Neural progenitor cell (in vitro differentiated cells): Measurements from ENCODE around the gene NAPA. TPM values are rescaled to one million over a fixed set of nuclear protein-coding genes. Genes with fewer than 3 reads are reported as not detected.
A peak's percentile ranks its signal among the peaks of the same experiment; 100 is the strongest.

ENCODE experiments used
- DNase-seq: peaks from one replicate; pipeline ENCODE4 v3.0.0-alpha.2; 2016; ENCODE audit warnings: low spot score
- H2AFZ ChIP-seq: fragments of 200-600 bp; sonication (generic); replicated peaks from 2 replicates; pipeline ENCODE4 v1.6.1; 2016; ENCODE audit warnings: antibody characterized with exemption
- H3F3A ChIP-seq: fragments of 200-600 bp; sonication (generic); 2 replicates; pipeline ENCODE4 v1.6.1; 2016; ENCODE audit warnings: antibody characterized with exemption, low read depth
- H3K27ac ChIP-seq: fragments of 200-600 bp; sonication (generic); 2 replicates; pipeline ENCODE4 v1.5.1; 2016; ENCODE audit warnings: mild to moderate bottlenecking
- H3K27me3 ChIP-seq: fragments of 200-600 bp; sonication (generic); 2 replicates; pipeline ENCODE4 v1.6.1; 2016; ENCODE audit warnings: mild to moderate bottlenecking, moderate library complexity
- H3K36me3 ChIP-seq: fragments of 200-600 bp; sonication (generic); 2 replicates; pipeline ENCODE4 v1.5.1; 2016
- H3K4me1 ChIP-seq: fragments of 200-600 bp; sonication (generic); 2 replicates; pipeline ENCODE4 v1.6.1; 2016; ENCODE audit warnings: mixed run types
- H3K4me2 ChIP-seq: fragments of 200-600 bp; sonication (generic); 2 replicates; pipeline ENCODE4 v1.6.1; 2016
- H3K4me3 ChIP-seq: fragments of 200-600 bp; sonication (generic); 2 replicates; pipeline ENCODE4 v1.5.1; 2016
- H3K79me2 ChIP-seq: fragments of 200-600 bp; sonication (generic); 2 replicates; pipeline ENCODE4 v1.6.1; 2016; ENCODE audit warnings: low read depth
- H3K9ac ChIP-seq: fragments of 200-600 bp; sonication (generic); 2 replicates; pipeline ENCODE4 v1.6.1; 2016
- H3K9me3 ChIP-seq: fragments of 200-600 bp; sonication (generic); 2 replicates; pipeline ENCODE4 v1.5.1; 2016; ENCODE audit warnings: low read depth
- H4K20me1 ChIP-seq: fragments of 200-600 bp; sonication (generic); 2 replicates; pipeline ENCODE4 v1.6.1; 2016; ENCODE audit warnings: low read depth
- H3K27ac Mint-ChIP-seq: 3 replicates; pipeline ENCODE4 v1.8.0; 2021; ENCODE audit warnings: mixed read lengths
- H3K27me3 Mint-ChIP-seq: 2 replicates; pipeline ENCODE4 v1.8.0; 2022; ENCODE audit warnings: low read depth, mild to moderate bottlenecking, inconsistent platforms, moderate library complexity, mixed read lengths; ENCODE audit not compliant: insufficient read depth
- H3K36me3 Mint-ChIP-seq: 3 replicates; pipeline ENCODE4 v1.8.0; 2021; ENCODE audit warnings: mixed read lengths
- H3K4me1 Mint-ChIP-seq: 3 replicates; pipeline ENCODE4 v1.8.0; 2021; ENCODE audit warnings: mixed read lengths
- H3K4me3 Mint-ChIP-seq: 3 replicates; pipeline ENCODE4 v1.8.0; 2021; ENCODE audit warnings: mild to moderate bottlenecking, moderate library complexity, mixed read lengths
- H3K9me3 Mint-ChIP-seq: 3 replicates; pipeline ENCODE4 v1.8.0; 2020; ENCODE audit warnings: mixed read lengths
- CTCF ChIP-seq: fragments of 200-600 bp; sonication (generic); IDR thresholded peaks from 2 replicates; pipeline ENCODE4 v1.5.1; 2017; ENCODE audit warnings: antibody characterized with exemption, mild to moderate bottlenecking
- EZH2 ChIP-seq: fragments of 200-600 bp; sonication (generic); IDR thresholded peaks from 2 replicates; pipeline ENCODE4 v1.6.1; 2017; ENCODE audit warnings: antibody characterized with exemption, mild to moderate bottlenecking, moderate library complexity
- EZH2phosphoT487 ChIP-seq: fragments of 200-600 bp; sonication (generic); IDR thresholded peaks from 2 replicates; pipeline ENCODE4 v1.6.1; 2017; ENCODE audit warnings: antibody characterized with exemption
- total RNA-seq: library from RNA; depleted of rRNA; stranded (reverse); fragments of >200 nt; gene quantifications from 2 replicates; pipeline ENCODE4 v1.2.3, GENCODE V29; 2015; ENCODE audit warnings: low replicate concordance

The NAPA gene
- total RNA-seq, 1 donor from 2014 or later, result 30.2 TPM

GRCh38 chr19:47508721-47509120 lies 6.1 kb downstream of the NAPA start:
- H3K4me2 ChIP-seq, result no peak overlapping the region
- no peaks in the 10 kb centered on the region for H3K36me3 Mint-ChIP-seq
- peaks cover 10% of the 10 kb centered on the region for H3K4me1 ChIP-seq
- H3K27ac Mint-ChIP-seq, result no peak overlapping the region
- peaks cover 6% of the 10 kb centered on the region for H3F3A ChIP-seq
- TF ChIP-seq EZH2 (no peak), CTCF (no peak), EZH2phosphoT487 (no peak)
- H3K4me1 Mint-ChIP-seq, result peaks cover 20% of the 10 kb centered on the region
- H3K27ac ChIP-seq, result peak overlapping the region; percentile 41
- peaks cover 77% of the 10 kb centered on the region for H3K79me2 ChIP-seq
- H3K9ac ChIP-seq, result peak overlapping the region; percentile 9
- no peak for DNase-seq
- no peak overlapping the region for H3K4me3 ChIP-seq
- H4K20me1 ChIP-seq, result peaks cover 41% of the 10 kb centered on the region
- no peak overlapping the region for H3K4me3 Mint-ChIP-seq
- no peaks in the 10 kb centered on the region for H3K9me3 Mint-ChIP-seq
- peaks cover 2% of the 10 kb centered on the region for H3K27me3 Mint-ChIP-seq
- H3K27me3 ChIP-seq, result no peaks in the 10 kb centered on the region
- no peak overlapping the region for H2AFZ ChIP-seq
- no peaks in the 10 kb centered on the region for H3K36me3 ChIP-seq
- H3K9me3 ChIP-seq, result no peaks in the 10 kb centered on the region

- Mint-ChIP-seq H3K27ac (no peak overlapping the region), H3K4me1 (peaks cover 15% of the 10 kb centered on the region), H3K27me3 (peaks cover 4% of the 10 kb centered on the region), H3K36me3 (no peaks in the 10 kb centered on the region), H3K4me3 (no peak overlapping the region), H3K9me3 (no peaks in the 10 kb centered on the region)
- H3K27me3 ChIP-seq, result no peaks in the 10 kb centered on the region
- H3K4me3 ChIP-seq, result no peak overlapping the region
- peak overlapping the region; percentile 41 for H3K27ac ChIP-seq
- no peaks in the 10 kb centered on the region for H3K36me3 ChIP-seq
- peak overlapping the region; percentile 9 for H3K9ac ChIP-seq
- peaks cover 38% of the 10 kb centered on the region for H4K20me1 ChIP-seq
- peak; percentile 59 for DNase-seq
- H3K9me3 ChIP-seq, result no peaks in the 10 kb centered on the region
- no peak overlapping the region for H2AFZ ChIP-seq
- H3K4me1 ChIP-seq, result peaks cover 10% of the 10 kb centered on the region
- peaks cover 6% of the 10 kb centered on the region for H3F3A ChIP-seq
- TF ChIP-seq EZH2phosphoT487 (no peak), CTCF (peak; percentile 32)
- peaks cover 70% of the 10 kb centered on the region for H3K79me2 ChIP-seq
- H3K4me2 ChIP-seq, result no peak overlapping the region
Observed at GRCh38 chr19:47507924-47508553, 6.8 kb downstream of the NAPA start.

- TF ChIP-seq CTCF, result no peak
- TF ChIP-seq EZH2, result no peak
- TF ChIP-seq EZH2phosphoT487, result no peak
- H3K9me3 ChIP-seq, result no peaks in the 10 kb centered on the region
- H3K4me3 ChIP-seq, result no peak overlapping the region
- no peaks in the 10 kb centered on the region for H3K27me3 ChIP-seq
- H3K4me1 Mint-ChIP-seq, result peaks cover 7% of the 10 kb centered on the region
- H4K20me1 ChIP-seq, result peaks cover 35% of the 10 kb centered on the region
- H3K27ac Mint-ChIP-seq, result no peak overlapping the region
- no peak for DNase-seq
- peaks cover 5% of the 10 kb centered on the region for H3K27me3 Mint-ChIP-seq
- H3K79me2 ChIP-seq, result peaks cover 60% of the 10 kb centered on the region
- peaks cover 10% of the 10 kb centered on the region for H3K4me1 ChIP-seq
- no peaks in the 10 kb centered on the region for H3K36me3 Mint-ChIP-seq
- no peaks in the 10 kb centered on the region for H3K36me3 ChIP-seq
- no peak overlapping the region for H3K27ac ChIP-seq
- peaks cover 6% of the 10 kb centered on the region for H3F3A ChIP-seq
- H3K4me2 ChIP-seq, result no peak overlapping the region
- H3K4me3 Mint-ChIP-seq, result no peak overlapping the region
- no peak overlapping the region for H3K9ac ChIP-seq
- no peak overlapping the region for H2AFZ ChIP-seq
- no peaks in the 10 kb centered on the region for H3K9me3 Mint-ChIP-seq
Observed at GRCh38 chr19:47507012-47507411, 7.9 kb downstream of the NAPA start.
